Middle frontal gyrus (tissue), 1 donor: ENCODE measurements around the gene PRRT3.
"Not testable (repeated sequence)": the region's sequence is repeated elsewhere in the genome, so short reads cannot be mapped to it uniquely, and the experiment has no call there.

Source experiments
- DNase-seq: peaks from one replicate; pipeline ENCODE4 v3.0.0-alpha.2; 2015; ENCODE audit warnings: low spot score; ENCODE audit errors: extremely low spot score

The PRRT3 gene

DNA sequence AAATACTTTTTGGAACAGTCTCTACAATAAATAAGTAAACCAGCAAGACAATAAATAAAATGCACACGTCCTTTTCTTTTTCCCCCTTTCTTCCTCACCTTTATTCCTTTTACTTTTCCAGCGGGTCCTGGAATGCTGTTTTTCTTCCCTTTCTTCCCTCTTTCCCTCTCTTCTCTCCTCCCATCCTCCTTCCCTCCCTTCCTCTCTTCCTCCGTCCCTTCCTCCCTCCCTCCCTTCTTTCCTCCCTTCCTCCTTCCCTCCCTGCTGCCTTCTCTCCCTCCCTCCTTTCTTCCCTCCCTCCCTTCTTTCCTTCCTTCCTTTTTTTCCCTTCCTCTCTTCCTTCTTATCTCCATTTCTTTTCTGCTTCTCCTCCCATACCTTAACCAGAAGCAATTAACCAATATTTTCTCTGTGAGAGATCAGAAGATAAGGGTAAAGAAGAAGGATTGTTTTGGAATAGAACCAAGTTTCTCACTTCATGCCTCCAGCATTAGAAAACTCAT is 52.9 kb downstream of the PRRT3 start:
- DNase-seq, result no peak

DNA sequence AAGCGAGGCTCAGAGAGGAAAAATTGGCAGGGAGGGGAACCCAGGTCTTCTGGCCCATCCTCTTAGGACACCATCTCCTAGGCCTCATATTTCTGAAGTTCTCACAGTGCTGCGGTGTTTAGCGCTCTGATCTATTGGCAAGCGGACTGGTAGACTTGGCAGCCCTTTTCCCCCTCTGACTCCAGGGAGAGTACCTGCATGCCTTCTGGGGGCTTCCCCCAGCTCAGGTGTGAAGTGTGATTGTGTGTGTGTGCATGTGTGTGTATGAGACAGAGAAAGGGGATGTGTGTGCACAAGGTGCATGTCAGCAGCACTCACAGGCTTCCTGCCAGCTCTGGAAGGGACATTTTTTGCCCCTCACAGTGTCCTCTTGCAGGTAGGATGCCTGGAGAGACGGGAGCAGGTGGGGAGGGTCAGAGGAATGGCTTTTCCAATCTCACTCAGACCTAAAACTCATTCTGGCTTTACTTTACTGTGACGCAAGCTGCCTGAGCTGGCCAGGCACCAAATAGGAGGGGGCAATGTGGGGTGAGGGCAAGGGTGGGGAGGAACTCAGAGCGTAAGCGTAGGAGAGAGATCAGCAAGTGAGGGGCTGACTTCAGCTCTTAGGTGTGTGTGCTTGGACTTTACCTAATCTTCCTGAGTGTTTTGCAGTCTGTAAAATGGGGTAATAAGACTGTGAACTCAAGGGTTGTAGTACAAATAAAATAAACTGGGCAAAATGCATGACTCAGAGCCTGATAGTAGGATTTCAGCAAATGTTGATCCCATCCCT is 53.6 kb downstream of the PRRT3 start:
- DNase-seq, result no peak

DNA sequence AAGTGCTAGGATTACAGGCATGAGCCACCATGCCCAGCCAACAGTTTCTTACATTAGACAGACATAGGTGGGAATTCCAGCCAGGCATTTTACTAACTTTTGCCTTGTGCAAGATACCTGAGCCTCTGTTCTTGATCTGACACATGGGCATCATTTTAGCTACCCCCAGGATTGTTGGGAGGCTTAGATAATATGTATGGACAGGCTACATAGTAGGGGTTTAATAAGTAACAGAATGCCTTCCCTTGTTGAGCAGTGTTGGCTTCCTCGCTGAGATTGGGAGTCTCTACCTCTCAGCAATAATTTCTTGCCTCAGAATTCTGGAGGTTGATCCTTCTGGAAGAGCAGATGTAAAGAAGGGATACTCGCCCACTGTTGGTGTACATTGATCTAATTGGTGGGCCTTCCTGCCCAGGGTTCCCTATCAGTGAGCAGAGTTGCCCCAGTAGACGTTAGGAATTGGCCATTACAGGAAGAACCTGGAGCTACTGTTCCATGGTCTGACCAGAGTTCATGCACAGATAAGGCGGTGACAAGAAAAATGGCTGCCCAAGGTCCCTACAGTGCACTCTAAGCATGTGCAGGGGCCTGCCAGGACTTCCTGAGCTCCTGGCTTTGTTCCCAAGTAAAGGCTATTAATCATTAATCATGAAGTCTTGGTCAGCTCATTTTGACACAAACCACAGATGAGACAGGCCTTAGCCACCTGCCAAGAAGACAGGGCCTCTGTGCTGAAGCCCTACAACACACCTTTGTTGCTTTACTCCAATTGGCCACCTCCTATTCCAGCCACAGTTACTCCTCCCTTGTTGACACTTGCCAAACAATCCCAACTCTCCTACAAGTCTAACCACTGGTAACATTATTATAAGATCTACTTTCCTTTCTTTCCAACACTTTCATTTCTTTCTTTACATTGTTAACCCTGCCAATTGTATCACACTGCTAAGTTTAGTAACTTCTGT is 54.5 kb downstream of the PRRT3 start:
- DNase-seq, result no peak

DNA sequence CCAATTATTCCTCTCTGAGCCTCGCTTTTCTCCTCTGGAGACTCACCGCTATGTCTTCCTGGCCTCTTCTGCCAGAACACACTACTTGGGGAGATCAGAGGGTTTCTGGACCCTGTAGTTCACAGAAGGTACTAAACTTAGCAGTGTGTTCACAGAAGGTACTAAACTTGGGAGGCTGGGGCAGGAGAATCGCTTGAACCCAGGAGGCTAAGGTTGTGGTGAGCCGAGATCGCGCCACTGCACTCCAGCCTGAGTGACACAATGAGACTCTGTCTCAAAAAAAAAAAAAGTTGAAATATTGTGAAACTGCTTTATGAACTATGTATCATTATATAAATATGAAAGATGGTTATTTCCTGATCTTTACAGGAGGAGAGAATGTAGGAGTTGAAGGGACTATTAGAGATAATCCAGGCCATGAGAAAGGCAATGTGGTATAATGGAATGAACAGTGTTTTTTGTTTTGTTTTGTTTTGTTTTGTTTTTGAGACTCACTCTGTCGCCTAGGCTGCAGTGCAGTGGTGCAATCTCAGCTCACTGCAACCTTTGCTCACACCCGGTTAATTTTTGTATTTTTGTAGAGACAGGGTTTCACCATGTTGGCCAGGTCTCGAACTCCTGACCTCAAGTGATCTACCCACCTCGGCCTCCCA is 55.3 kb downstream of the PRRT3 start:
- DNase-seq, result not testable (repeated sequence)

DNA sequence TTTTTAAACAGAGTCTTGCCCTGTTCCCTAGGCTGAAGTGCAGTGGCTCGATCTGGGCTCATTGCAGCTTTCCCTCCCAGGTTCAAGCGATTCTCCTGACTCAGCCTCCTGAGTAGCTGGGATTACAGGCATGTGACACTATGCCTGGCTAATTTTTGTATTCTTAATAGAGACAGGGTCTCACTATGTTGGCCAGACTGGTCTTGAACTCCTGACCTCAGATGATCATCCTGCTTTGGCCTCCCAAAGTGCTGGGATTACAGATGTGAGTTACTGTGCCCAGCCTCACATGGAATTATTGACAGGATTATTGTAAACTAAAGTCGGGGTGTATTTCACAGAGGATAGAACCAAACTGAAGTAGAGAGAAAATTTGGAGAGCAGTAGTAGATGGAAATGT is 56.5 kb downstream of the PRRT3 start:
- not testable (repeated sequence) for DNase-seq
